CD8-positive, alpha-beta memory T cell (primary cell): ENCODE data around the gene CYTH3. TPM values are rescaled to one million over a fixed set of nuclear protein-coding genes. Genes with fewer than 3 reads are reported as not detected.

Experiments used
- CTCF ChIA-PET: fragments of 350-600 bp; sonication (Branson Sonifier 250); formaldehyde crosslinking; loops from one replicate; lab custom pipeline; 2021; ENCODE audit warnings: antibody characterized with exemption; lab: Charles Lee
- POLR2A ChIA-PET: fragments of 350-600 bp; sonication (Branson Sonifier 250); formaldehyde crosslinking; loops from one replicate; lab custom pipeline; 2021; ENCODE audit warnings: antibody characterized with exemption; lab: Charles Lee
- DNase-seq, 5 donors: peaks; one replicate each; pipeline versions ENCODE4 v3.0.0 to v3.0.0-alpha.2; 2020 to 2022; ENCODE audit warnings: mixed read lengths in 1 of 5
- H3K27ac ChIP-seq: one replicate; pipeline ENCODE4 v1.7.0; 2013; ENCODE audit warnings: low read depth, mild to moderate bottlenecking, low read length, moderate library complexity
- H3K27me3 ChIP-seq: 2 replicates; pipeline ENCODE4 v1.7.0; 2013; ENCODE audit warnings: low read length, mild to moderate bottlenecking; ENCODE audit not compliant: insufficient read depth, poor library complexity, severe bottlenecking
- H3K36me3 ChIP-seq: 2 replicates; pipeline ENCODE4 v1.7.0; 2013; ENCODE audit warnings: mild to moderate bottlenecking, low read length, moderate library complexity; ENCODE audit not compliant: insufficient read depth
- H3K4me1 ChIP-seq: 2 replicates; pipeline ENCODE4 v1.7.0; 2013; ENCODE audit warnings: mild to moderate bottlenecking, low read length, moderate library complexity; ENCODE audit not compliant: insufficient read depth
- H3K4me3 ChIP-seq: 2 replicates; pipeline ENCODE4 v1.7.0; 2013; ENCODE audit warnings: mild to moderate bottlenecking, low read length
- H3K9me3 ChIP-seq: 2 replicates; pipeline ENCODE4 v1.7.0; 2013; ENCODE audit warnings: mild to moderate bottlenecking, low read length
- H3K27ac Mint-ChIP-seq, 8 donors: one replicate each; pipeline ENCODE4 v1.8.0; 2020 to 2021; ENCODE audit warnings: mixed read lengths in 8 of 8, mild to moderate bottlenecking in 6 of 8, inconsistent platforms in 3 of 8, moderate library complexity in 3 of 8
- H3K27me3 Mint-ChIP-seq, 2 donors: one replicate each; pipeline ENCODE4 v1.8.0; 2020 to 2021; ENCODE audit warnings: mixed read lengths in 2 of 2, mild to moderate bottlenecking in 1 of 2, moderate library complexity in 1 of 2
- H3K36me3 Mint-ChIP-seq, 3 donors: one replicate each; pipeline ENCODE4 v1.8.0; 2020 to 2021; ENCODE audit warnings: mixed read lengths in 3 of 3, inconsistent platforms in 1 of 3, mild to moderate bottlenecking in 1 of 3
- H3K4me1 Mint-ChIP-seq, 3 donors: one replicate each; pipeline ENCODE4 v1.8.0; 2020 to 2021; ENCODE audit warnings: mixed read lengths in 3 of 3, inconsistent platforms in 1 of 3, mild to moderate bottlenecking in 1 of 3
- H3K4me3 Mint-ChIP-seq, 7 donors: one replicate each; pipeline ENCODE4 v1.8.0; 2020 to 2021; ENCODE audit warnings: mixed read lengths in 7 of 7, mild to moderate bottlenecking in 6 of 7, moderate library complexity in 4 of 7, inconsistent platforms in 2 of 7
- H3K9me3 Mint-ChIP-seq, 5 donors: one replicate each; pipeline ENCODE4 v1.8.0; 2020 to 2022; ENCODE audit warnings: mixed read lengths in 5 of 5, mild to moderate bottlenecking in 3 of 5, moderate library complexity in 2 of 5, inconsistent platforms in 1 of 5
- polyA plus RNA-seq: library from polyadenylated mRNA; unstranded; fragments of 300-500 nt; fragmentation: Illumina TruSeq; gene quantifications from one replicate; pipeline ENCODE4 v1.2.3, GENCODE V29; 2021
- total RNA-seq, 2 experiments: library from RNA; stranded (reverse); gene quantifications; one replicate each; pipeline ENCODE4 v1.2.3, GENCODE V29; 2021

CYTH3 gene
- total and polyA plus RNA-seq, 3 experiments from 2014 or later = 4.5 to 15.7 (median 4.9) TPM

GRCh38 chr7:6136475-6136874, 135.9 kb downstream of the CYTH3 start:
- CTCF ChIA-PET = no interaction called here
- Histone ChIP-seq H3K27me3 (no peaks in the 10 kb centered on the region), H3K4me3 (no peak overlapping the region), H3K27ac (no peak overlapping the region), H3K36me3 (peaks cover 18% of the 10 kb centered on the region), H3K4me1 (no peaks in the 10 kb centered on the region), H3K9me3 (no peaks in the 10 kb centered on the region)
- Mint-ChIP-seq H3K27ac (no peak overlapping the region), H3K9me3 (no peaks in the 10 kb centered on the region), H3K36me3 (peaks cover under 1 to 62% (median 17%) of the 10 kb centered on the region in 3 donors), H3K27me3 (no peaks in the 10 kb centered on the region), H3K4me1 (peaks cover 3 to 10% (median 5%) of the 10 kb centered on the region in 3 donors), H3K4me3 (no peak overlapping the region)
- POLR2A ChIA-PET = interaction anchor here (0.7 kb wide), 1 partner anchor 10 kb away, joined by 6 read pairs; no protein-coding TSS in a partner anchor
- no peak for DNase-seq

- no peak for DNase-seq
- H3K27me3 ChIP-seq = no peaks in the 10 kb centered on the region
- no peaks in the 10 kb centered on the region for H3K4me1 ChIP-seq
- H3K27ac Mint-ChIP-seq = no peak overlapping the region
- ChIA-PET POLR2A (no interaction called here), CTCF (no interaction called here)
- no peaks in the 10 kb centered on the region for H3K9me3 ChIP-seq
- no peaks in the 10 kb centered on the region for H3K9me3 Mint-ChIP-seq
- no peaks in the 10 kb centered on the region for H3K27me3 Mint-ChIP-seq
- peaks cover 11% of the 10 kb centered on the region for H3K36me3 ChIP-seq
- peaks cover 5 to 66% (median 19%) of the 10 kb centered on the region in 3 donors for H3K36me3 Mint-ChIP-seq
- no peak overlapping the region for H3K4me3 ChIP-seq
- no peak overlapping the region for H3K27ac ChIP-seq
- no peak overlapping the region for H3K4me3 Mint-ChIP-seq
- peaks cover 9 to 20% (median 12%) of the 10 kb centered on the region in 3 donors for H3K4me1 Mint-ChIP-seq
Observed at GRCh38 chr7:6133249-6133648, 139.2 kb downstream of the CYTH3 start.

GRCh38 chr7:6130007-6130587, 142.3 kb downstream of the CYTH3 start:
- Mint-ChIP-seq H3K9me3 (no peaks in the 10 kb centered on the region), H3K4me3 (no peak overlapping the region), H3K36me3 (peaks cover 11 to 78% (median 21%) of the 10 kb centered on the region in 3 donors), H3K4me1 (peaks cover 24 to 43% (median 33%) of the 10 kb centered on the region in 3 donors), H3K27me3 (no peaks in the 10 kb centered on the region), H3K27ac (peak overlapping the region in 1 of 8 donors; percentile 68)
- Histone ChIP-seq H3K4me3 (no peak overlapping the region), H3K4me1 (no peaks in the 10 kb centered on the region), H3K27ac (no peak overlapping the region), H3K9me3 (no peaks in the 10 kb centered on the region), H3K27me3 (no peaks in the 10 kb centered on the region), H3K36me3 (peaks cover 12% of the 10 kb centered on the region)
- no peak for DNase-seq
- ChIA-PET CTCF (no interaction called here), POLR2A (no interaction called here)

GRCh38 chr7:6128205-6128604, 144.2 kb downstream of the CYTH3 start:
- CTCF ChIA-PET = no interaction called here
- DNase-seq = no peak
- H3K27me3 ChIP-seq = no peaks in the 10 kb centered on the region
- H3K27ac ChIP-seq = no peak overlapping the region
- H3K4me3 ChIP-seq = no peak overlapping the region
- POLR2A ChIA-PET = no interaction called here
- H3K4me3 Mint-ChIP-seq = no peak overlapping the region
- H3K9me3 ChIP-seq = no peaks in the 10 kb centered on the region
- H3K36me3 Mint-ChIP-seq = peaks cover 16 to 77% (median 22%) of the 10 kb centered on the region in 3 donors
- no peaks in the 10 kb centered on the region for H3K27me3 Mint-ChIP-seq
- H3K9me3 Mint-ChIP-seq = peaks cover 0 to 2% (median 0%) of the 10 kb centered on the region in 5 donors
- peak overlapping the region in 2 of 8 donors; percentile 42 to 46 for H3K27ac Mint-ChIP-seq
- H3K4me1 ChIP-seq = no peaks in the 10 kb centered on the region
- H3K36me3 ChIP-seq = peaks cover 12% of the 10 kb centered on the region
- peaks cover 23 to 37% (median 33%) of the 10 kb centered on the region in 3 donors for H3K4me1 Mint-ChIP-seq

- Mint-ChIP-seq H3K4me3 (no peak overlapping the region), H3K4me1 (peaks cover 23 to 37% (median 28%) of the 10 kb centered on the region in 3 donors), H3K36me3 (peaks cover 16 to 78% (median 22%) of the 10 kb centered on the region in 3 donors), H3K27me3 (no peaks in the 10 kb centered on the region), H3K9me3 (peaks cover 0 to 2% (median 0%) of the 10 kb centered on the region in 5 donors), H3K27ac (peak overlapping the region in 5 of 8 donors; percentile 23 to 74 (median 59))
- H3K9me3 ChIP-seq = no peaks in the 10 kb centered on the region
- ChIA-PET POLR2A (no interaction called here), CTCF (interaction anchor here (0.6 kb wide), 1 partner anchor 14 kb away, joined by 3 read pairs; no protein-coding TSS in a partner anchor)
- H3K27me3 ChIP-seq = no peaks in the 10 kb centered on the region
- H3K36me3 ChIP-seq = peaks cover 12% of the 10 kb centered on the region
- H3K27ac ChIP-seq = no peak overlapping the region
- no peak overlapping the region for H3K4me3 ChIP-seq
- DNase-seq = no peak
- H3K4me1 ChIP-seq = no peaks in the 10 kb centered on the region
Observed at GRCh38 chr7:6127110-6127490, 145.3 kb downstream of the CYTH3 start.

- no peak overlapping the region for H3K4me3 Mint-ChIP-seq
- H3K36me3 Mint-ChIP-seq = peaks cover 25 to 81% (median 30%) of the 10 kb centered on the region in 3 donors
- POLR2A ChIA-PET = no interaction called here
Observed at GRCh38 chr7:6123843-6124242, 148.6 kb downstream of the CYTH3 start.

GRCh38 chr7:6121141-6121540, 151.3 kb downstream of the CYTH3 start:
- Histone ChIP-seq H3K4me1 (no peaks in the 10 kb centered on the region), H3K27ac (no peak overlapping the region), H3K9me3 (no peaks in the 10 kb centered on the region), H3K4me3 (no peak overlapping the region), H3K36me3 (peaks cover 32% of the 10 kb centered on the region), H3K27me3 (no peaks in the 10 kb centered on the region)
- peaks cover 0 to 1% of the 10 kb centered on the region in 2 donors for H3K27me3 Mint-ChIP-seq
- peaks cover 25 to 83% (median 37%) of the 10 kb centered on the region in 3 donors for H3K36me3 Mint-ChIP-seq
- H3K4me1 Mint-ChIP-seq = peaks cover 22 to 35% (median 25%) of the 10 kb centered on the region in 3 donors
- H3K9me3 Mint-ChIP-seq = peaks cover 0 to 14% (median 10%) of the 10 kb centered on the region in 5 donors
- POLR2A ChIA-PET = no interaction called here
- DNase-seq = no peak
- H3K27ac Mint-ChIP-seq = peak overlapping the region in 1 of 8 donors; percentile 10
- H3K4me3 Mint-ChIP-seq = no peak overlapping the region
- CTCF ChIA-PET = no interaction called here

More at GRCh38 chr7:6123843-6124242, 148.6 kb downstream of the CYTH3 start:
- DNase-seq = no peak
- Histone ChIP-seq H3K27ac (no peak overlapping the region), H3K9me3 (no peaks in the 10 kb centered on the region), H3K4me3 (no peak overlapping the region), H3K4me1 (no peaks in the 10 kb centered on the region), H3K27me3 (no peaks in the 10 kb centered on the region), H3K36me3 (peaks cover 21% of the 10 kb centered on the region)
- Mint-ChIP-seq H3K9me3 (peaks cover 0 to 14% (median 10%) of the 10 kb centered on the region in 5 donors), H3K27me3 (peaks cover 0 to 1% of the 10 kb centered on the region in 2 donors), H3K27ac (no peak overlapping the region), H3K4me1 (peaks cover 24 to 33% (median 24%) of the 10 kb centered on the region in 3 donors)
- CTCF ChIA-PET = interaction anchor here (0.9 to 1.4 kb wide), 2 partner anchors 15 to 17 kb away, joined by 3 to 4 read pairs; no protein-coding TSS in a partner anchor

GRCh38 chr7:6117533-6117932, 154.9 kb downstream of the CYTH3 start:
- Mint-ChIP-seq H3K4me3 (peak overlapping the region in 1 of 7 donors; percentile 22), H3K27ac (peak overlapping the region in 7 of 8 donors; percentile 5 to 95 (median 69)), H3K4me1 (peaks cover 18 to 37% (median 31%) of the 10 kb centered on the region in 3 donors), H3K36me3 (peaks cover 14 to 90% (median 46%) of the 10 kb centered on the region in 3 donors), H3K27me3 (peaks cover 0 to 1% of the 10 kb centered on the region in 2 donors), H3K9me3 (peaks cover 0 to 14% (median 10%) of the 10 kb centered on the region in 5 donors)
- no peak for DNase-seq
- Histone ChIP-seq H3K27ac (no peak overlapping the region), H3K36me3 (peaks cover 54% of the 10 kb centered on the region), H3K4me1 (no peaks in the 10 kb centered on the region), H3K4me3 (no peak overlapping the region), H3K9me3 (no peaks in the 10 kb centered on the region), H3K27me3 (no peaks in the 10 kb centered on the region)
- ChIA-PET CTCF (no interaction called here), POLR2A (no interaction called here)
